HCT116 (cell line): ENCODE measurements around the gene ST6GAL2.

Source experiments
- CEBPB ChIP-seq: IDR thresholded peaks from 2 replicates; pipeline ENCODE4 v1.6.1; 2012; ENCODE audit warnings: low read depth
- CTCF ChIP-seq, 3 experiments: fragments of 200-600 bp in 1 of 3; sonication (generic) in 1 of 3; IDR thresholded peaks in 2 of 3; conservative IDR thresholded peaks in 1 of 3; 2 replicates each; pipeline ENCODE4 v1.5.1; 2012 to 2017; ENCODE audit warnings: low read depth in 2 of 3, low read length in 2 of 3, antibody characterized with exemption in 1 of 3, borderline replicate concordance in 1 of 3, control low read depth in 1 of 3, mild to moderate bottlenecking in 1 of 3, mixed read lengths in 1 of 3, mixed run types in 1 of 3, moderate library complexity in 1 of 3; ENCODE audit not compliant: insufficient read depth in 1 of 3
- POLR2A ChIP-seq: IDR thresholded peaks from 2 replicates; pipeline ENCODE4 v1.7.0; 2011; ENCODE audit warnings: borderline replicate concordance; ENCODE audit not compliant: insufficient read depth, insufficient read length; ENCODE audit errors: extremely low read depth
- POLR2AphosphoS5 ChIP-seq: IDR thresholded peaks from 2 replicates; pipeline ENCODE4 v1.6.1; 2011; ENCODE audit warnings: mild to moderate bottlenecking, low read depth, low read length, moderate library complexity

GRCh38 chr2:106885971-106886915, at the start of gene ST6GAL2:
- no peak for TF ChIP-seq CTCF (IDR thresholded peaks at IDR 0.05 in 2 of 3, conservative IDR thresholded peaks at IDR 0.05 in 1 of 3; ENCODE audit: borderline replicate concordance in 1 of 3, insufficient read depth in 1 of 3, low read depth in 2 of 3, low read length in 2 of 3)
- TF ChIP-seq POLR2AphosphoS5 = no peak
- TF ChIP-seq CEBPB = no peak
- no peak for TF ChIP-seq POLR2A
